HepG2 (cell line): Measurements from ENCODE around the gene SOCS3. TPM values are rescaled to one million over a fixed set of nuclear protein-coding genes. Genes with fewer than 3 reads are reported as not detected.

Experiments
- ATF7-NPFF ChIP-seq: sonication (generic); formaldehyde crosslinking; IDR thresholded peaks from 2 replicates; pipeline ENCODE4 v1.8.1; 2023; ENCODE audit warnings: mild to moderate bottlenecking, low read depth, missing genetic modification reagents, moderate library complexity
- CEBPG ChIP-seq: IDR thresholded peaks from 2 replicates; pipeline ENCODE4 v1.6.1; 2016
- FOSL1 ChIP-seq: sonication (generic); formaldehyde crosslinking; IDR thresholded peaks from 2 replicates; pipeline ENCODE4 v1.9.0; 2021; ENCODE audit warnings: missing genetic modification reagents, borderline replicate concordance
- GLI4 ChIP-seq: sonication (generic); formaldehyde crosslinking; IDR thresholded peaks from 2 replicates; pipeline ENCODE4 v1.5.1; 2020; ENCODE audit warnings: missing genetic modification reagents, mild to moderate bottlenecking, moderate library complexity, borderline replicate concordance
- MBD4 ChIP-seq: IDR thresholded peaks from 2 replicates; pipeline ENCODE4 v1.6.1; 2012; ENCODE audit warnings: low read length, inconsistent platforms, borderline replicate concordance
- NFYB ChIP-seq: sonication (generic); formaldehyde crosslinking; IDR thresholded peaks from 2 replicates; pipeline ENCODE4 v1.4.0; 2020; ENCODE audit warnings: missing genetic modification reagents
- NPAS2 ChIP-seq: sonication (generic); formaldehyde crosslinking; IDR thresholded peaks from 2 replicates; pipeline ENCODE4 v1.8.0; 2022; ENCODE audit warnings: mild to moderate bottlenecking, missing genetic modification reagents, borderline replicate concordance
- PAWR ChIP-seq: sonication (generic); formaldehyde crosslinking; IDR thresholded peaks from 2 replicates; pipeline ENCODE4 v1.4.0; 2020; ENCODE audit warnings: missing genetic modification reagents, mild to moderate bottlenecking, borderline replicate concordance
- SMAD3 ChIP-seq: sonication (generic); formaldehyde crosslinking; IDR thresholded peaks from 2 replicates; pipeline ENCODE4 v1.4.0; 2020; ENCODE audit warnings: missing genetic modification reagents
- STAT6 ChIP-seq: sonication (generic); formaldehyde crosslinking; IDR thresholded peaks from 2 replicates; pipeline ENCODE4 v1.4.0; 2020; ENCODE audit warnings: missing genetic modification reagents, mild to moderate bottlenecking, borderline replicate concordance
- TEAD3 ChIP-seq: optimal IDR thresholded peaks from 2 replicates; pipeline ENCODE3; 2016; ENCODE audit warnings: borderline replicate concordance
- ZBTB8A ChIP-seq: sonication (generic); formaldehyde crosslinking; IDR thresholded peaks from 2 replicates; pipeline ENCODE4 v1.4.0; 2020; ENCODE audit warnings: mild to moderate bottlenecking, low read depth, missing genetic modification reagents, borderline replicate concordance
- ZNF101 ChIP-seq: sonication (generic); formaldehyde crosslinking; IDR thresholded peaks from 2 replicates; pipeline ENCODE4 v1.4.0; 2020; ENCODE audit warnings: mild to moderate bottlenecking, low read depth, missing genetic modification reagents, borderline replicate concordance
- ZNF24 ChIP-seq: fragments of 450-650 bp; IDR thresholded peaks from 2 replicates; pipeline ENCODE4 v1.6.1; 2017; ENCODE audit warnings: antibody characterized with exemption, mild to moderate bottlenecking
- ZNF30 ChIP-seq: sonication (generic); formaldehyde crosslinking; IDR thresholded peaks from 2 replicates; pipeline ENCODE4 v1.5.0; 2020; ENCODE audit warnings: mild to moderate bottlenecking, missing genetic modification reagents
- ZNF629 ChIP-seq: sonication (generic); formaldehyde crosslinking; conservative IDR thresholded peaks from 2 replicates; pipeline ENCODE4 v1.5.0; 2020; ENCODE audit warnings: missing genetic modification reagents
- ZNF646 ChIP-seq: sonication (generic); formaldehyde crosslinking; IDR thresholded peaks from 2 replicates; pipeline ENCODE4 v1.9.0; 2021; ENCODE audit warnings: mild to moderate bottlenecking, missing genetic modification reagents
- ZNF687 ChIP-seq: sonication (generic); formaldehyde crosslinking; IDR thresholded peaks from 2 replicates; pipeline ENCODE4 v1.5.1; 2020; ENCODE audit warnings: mild to moderate bottlenecking, missing genetic modification reagents, moderate library complexity
- ZNF768 ChIP-seq: sonication (generic); formaldehyde crosslinking; IDR thresholded peaks from 2 replicates; pipeline ENCODE4 v1.4.0; 2020; ENCODE audit warnings: missing genetic modification reagents
- polyA plus RNA-seq, 8 experiments: library from polyadenylated mRNA; depleted of rRNA in 3 of 8; stranded (reverse) in 7 of 8; unstranded in 1 of 8; fragments of >200 nt; fragmentation: Illumina TruSeq in 4 of 8; extraction: Trizol in 4 of 8; gene quantifications; 2 replicates each; pipeline versions ENCODE4 v1.2.1 to v1.2.3, GENCODE V29; 2011 to 2016; ENCODE audit warnings: low read depth in 4 of 8, missing spikeins in 1 of 8, mixed read lengths in 1 of 8; ENCODE audit not compliant: insufficient read depth in 1 of 8
- total RNA-seq, 5 experiments: library from RNA; depleted of rRNA; stranded (reverse); fragments of >200 nt; fragmentation: Illumina TruSeq; extraction: Trizol; gene quantifications; 2 replicates each; pipeline ENCODE4 v1.2.3, GENCODE V29; 2016; ENCODE audit warnings: low read depth in 1 of 5

SOCS3 gene
- total and polyA plus RNA-seq, 2 of the 13 experiments (the other 11 are each of a cell fraction or from before 2014, with no cell fraction given): 0.77 to 2.4 TPM

- no peak for TF ChIP-seq ZNF646
- TF ChIP-seq CEBPG (CRISPR knock-in tag): no peak
- no peak for TF ChIP-seq ATF7-NPFF (CRISPR knock-in tag)
- no peak for TF ChIP-seq PAWR (CRISPR knock-in tag)
- peak; percentile 37 for TF ChIP-seq ZNF687
- TF ChIP-seq GLI4 (CRISPR knock-in tag): no peak
- no peak for TF ChIP-seq MBD4
- no peak for TF ChIP-seq ZNF24
- TF ChIP-seq ZNF768 (CRISPR knock-in tag): peak; percentile 20; the same call in 1 of the 2 replicates
- TF ChIP-seq ZNF629: no peak
- no peak for TF ChIP-seq NFYB
- TF ChIP-seq ZNF30: no peak
- no peak for TF ChIP-seq SMAD3 (CRISPR knock-in tag)
- peak; percentile 40 for TF ChIP-seq TEAD3 (CRISPR knock-in tag)
- TF ChIP-seq STAT6 (CRISPR knock-in tag): no peak
- TF ChIP-seq ZNF101: no peak
- TF ChIP-seq ZBTB8A (CRISPR knock-in tag): no peak
- TF ChIP-seq FOSL1: no peak
- no peak for TF ChIP-seq NPAS2 (CRISPR knock-in tag)
Observed at GRCh38 chr17:78357177-78357586, 2.7 kb downstream of the SOCS3 start (continued).
